ENCODE results near the gene PLAC8L1. TPM values are rescaled to one million over a fixed set of nuclear protein-coding genes. Genes with fewer than 3 reads are reported as not detected.

The PLAC8L1 gene
- total RNA-seq, 1 donor from 2014 or later = 2.0 TPM

GRCh38 chr5:146059460-146060220 is 45.7 kb downstream of the PLAC8L1 start:
- Histone ChIP-seq H3K27ac (ENCODE audit: low read depth, low read length) (no peak overlapping the region), H2AFZ (ENCODE audit: low read depth, low read length) (no peak overlapping the region), H3K36me3 (ENCODE audit: insufficient read depth, low read length) (peaks cover 11% of the 10 kb centered on the region), H3K4me1 (ENCODE audit: insufficient read depth, low read length) (no peaks in the 10 kb centered on the region), H3K79me2 (ENCODE audit: insufficient read depth, low read length) (no peaks in the 10 kb centered on the region), H3K4me2 (ENCODE audit: low read length) (no peak overlapping the region), H4K20me1 (ENCODE audit: insufficient read depth, low read length) (no peaks in the 10 kb centered on the region), H3K4me3 (ENCODE audit: insufficient read depth, low read depth, low read length) (no peak overlapping the region), H3K9me3 (ENCODE audit: insufficient read depth, low read depth, low read length) (no peaks in the 10 kb centered on the region), H3K27me3 (ENCODE audit: insufficient read depth, low read length) (no peaks in the 10 kb centered on the region), H3K9ac (ENCODE audit: low read length) (no peak overlapping the region)
- Mint-ChIP-seq H3K4me3 (ENCODE audit: unreplicated experiment) (no peak overlapping the region), H3K36me3 (ENCODE audit: low read depth, unreplicated experiment) (peaks cover 24% of the 10 kb centered on the region), H3K27me3 (ENCODE audit: low read depth, unreplicated experiment) (no peaks in the 10 kb centered on the region), H3K27ac (ENCODE audit: unreplicated experiment) (no peak overlapping the region), H3K9me3 (ENCODE audit: unreplicated experiment) (no peaks in the 10 kb centered on the region), H3K4me1 (ENCODE audit: low read depth, unreplicated experiment) (no peaks in the 10 kb centered on the region)
- FAIRE-seq (no peak), DNase-seq (ENCODE audit: low read depth) (no peak)
- TF ChIP-seq EZH2 (IDR thresholded peaks at IDR 0.05; ENCODE audit: insufficient read depth, low read length) (no peak), CTCF (IDR thresholded peaks at IDR 0.05; ENCODE audit: insufficient read depth, low read depth, low read length) (no peak)

- DNase-seq (ENCODE audit: low read depth) = no peak
- FAIRE-seq = no peak
- H3K36me3 Mint-ChIP-seq (ENCODE audit: low read depth, unreplicated experiment) = peaks cover 18% of the 10 kb centered on the region
Observed at GRCh38 chr5:146055432-146055831, 49.9 kb downstream of the PLAC8L1 start.

More at GRCh38 chr5:146055432-146055831, 49.9 kb downstream of the PLAC8L1 start:
- H3K9me3 ChIP-seq (ENCODE audit: insufficient read depth, low read depth, low read length) = no peaks in the 10 kb centered on the region
- Mint-ChIP-seq H3K4me3 (ENCODE audit: unreplicated experiment) (no peak overlapping the region), H3K9me3 (ENCODE audit: unreplicated experiment) (no peaks in the 10 kb centered on the region), H3K27me3 (ENCODE audit: low read depth, unreplicated experiment) (no peaks in the 10 kb centered on the region), H3K4me1 (ENCODE audit: low read depth, unreplicated experiment) (peaks cover 13% of the 10 kb centered on the region), H3K27ac (ENCODE audit: unreplicated experiment) (no peak overlapping the region)
- H3K27me3 ChIP-seq (ENCODE audit: insufficient read depth, low read length) = no peaks in the 10 kb centered on the region
- no peak overlapping the region for H3K4me3 ChIP-seq (ENCODE audit: insufficient read depth, low read depth, low read length)
- H3K9ac ChIP-seq (ENCODE audit: low read length) = no peak overlapping the region
- peaks cover 9% of the 10 kb centered on the region for H3K4me1 ChIP-seq (ENCODE audit: insufficient read depth, low read length)
- no peak overlapping the region for H3K27ac ChIP-seq (ENCODE audit: low read depth, low read length)
- no peaks in the 10 kb centered on the region for H4K20me1 ChIP-seq (ENCODE audit: insufficient read depth, low read length)
- peaks cover 7% of the 10 kb centered on the region for H3K36me3 ChIP-seq (ENCODE audit: insufficient read depth, low read length)
- no peak for TF ChIP-seq CTCF (IDR thresholded peaks at IDR 0.05; ENCODE audit: insufficient read depth, low read depth, low read length)
- no peak for TF ChIP-seq EZH2 (IDR thresholded peaks at IDR 0.05; ENCODE audit: insufficient read depth, low read length)
- H2AFZ ChIP-seq (ENCODE audit: low read depth, low read length) = no peak overlapping the region
- no peak overlapping the region for H3K4me2 ChIP-seq (ENCODE audit: low read length)
- H3K79me2 ChIP-seq (ENCODE audit: insufficient read depth, low read length) = no peaks in the 10 kb centered on the region
